GM19240 (cell line): Measurements from ENCODE around the gene IL17RB.

Source experiments
- DNase-seq: peaks from one replicate; pipeline ENCODE4 v3.0.0; 2011; ENCODE audit warnings: low spot score; ENCODE audit not compliant: insufficient read length

The IL17RB gene, protein sequence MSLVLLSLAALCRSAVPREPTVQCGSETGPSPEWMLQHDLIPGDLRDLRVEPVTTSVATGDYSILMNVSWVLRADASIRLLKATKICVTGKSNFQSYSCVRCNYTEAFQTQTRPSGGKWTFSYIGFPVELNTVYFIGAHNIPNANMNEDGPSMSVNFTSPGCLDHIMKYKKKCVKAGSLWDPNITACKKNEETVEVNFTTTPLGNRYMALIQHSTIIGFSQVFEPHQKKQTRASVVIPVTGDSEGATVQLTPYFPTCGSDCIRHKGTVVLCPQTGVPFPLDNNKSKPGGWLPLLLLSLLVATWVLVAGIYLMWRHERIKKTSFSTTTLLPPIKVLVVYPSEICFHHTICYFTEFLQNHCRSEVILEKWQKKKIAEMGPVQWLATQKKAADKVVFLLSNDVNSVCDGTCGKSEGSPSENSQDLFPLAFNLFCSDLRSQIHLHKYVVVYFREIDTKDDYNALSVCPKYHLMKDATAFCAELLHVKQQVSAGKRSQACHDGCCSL

DNA sequence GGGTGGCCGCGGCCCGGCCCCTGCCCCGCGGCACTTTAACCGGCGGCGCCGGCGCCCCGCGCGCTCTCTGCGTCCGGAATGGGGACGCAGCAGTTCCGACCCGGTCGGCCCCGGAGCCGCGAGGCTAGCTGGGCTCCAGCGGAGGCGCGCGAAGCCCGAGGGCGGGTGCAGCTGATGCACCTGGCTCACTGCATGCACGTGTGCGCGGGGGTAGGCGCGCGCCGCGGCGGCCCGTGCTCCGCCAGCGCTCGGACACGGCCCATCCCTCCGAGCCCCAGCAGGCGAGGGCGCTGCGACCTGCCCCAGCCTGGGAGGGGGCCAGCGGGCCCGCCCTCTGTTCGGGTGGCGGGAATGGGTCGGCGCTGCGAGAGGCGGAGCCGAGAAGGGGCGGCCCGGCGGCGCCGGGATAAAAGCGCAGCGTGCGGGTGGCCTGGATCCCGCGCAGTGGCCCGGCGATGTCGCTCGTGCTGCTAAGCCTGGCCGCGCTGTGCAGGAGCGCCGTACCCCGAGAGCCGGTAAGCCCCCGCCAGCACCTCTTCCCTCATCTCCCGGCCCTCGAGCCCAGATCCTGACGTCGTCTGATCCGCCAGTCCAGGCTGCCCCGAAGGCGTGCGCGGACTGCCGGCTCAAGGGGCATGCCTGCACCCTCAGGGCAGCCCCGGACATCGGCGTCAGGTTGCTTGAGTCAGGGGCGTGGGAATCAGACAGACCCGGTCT lies at the start of gene IL17RB, which contains the start of gene CHDH:
TSS of gene IL17RB (plus strand) at position 435 of the 717 bp plus-strand sequence. CDS start at position 456, 21 bp downstream.
TSS of gene CHDH (minus strand) at position 286 of the 717 bp plus-strand sequence. CDS start 22,411 bp downstream, outside the sequence.
- no peak for DNase-seq

DNA sequence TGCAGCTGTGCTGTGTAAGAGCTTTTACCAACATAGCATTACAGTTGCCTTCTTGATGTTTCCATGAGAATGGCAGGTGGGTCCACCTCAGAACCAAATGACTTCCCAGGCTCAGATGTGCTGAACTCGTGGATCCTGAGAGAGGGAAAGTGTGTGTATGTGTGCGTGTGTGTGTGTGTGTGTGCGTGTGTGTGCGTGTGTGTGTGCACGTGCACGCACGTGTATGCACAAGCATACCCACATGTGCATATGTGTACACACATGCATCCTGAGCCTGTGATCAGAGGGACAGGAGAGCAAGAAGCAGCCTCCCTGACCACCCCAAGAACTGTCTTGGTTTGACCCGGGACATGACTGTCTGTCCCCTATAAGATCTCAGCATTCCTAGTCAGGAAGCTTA lies 48.2 kb upstream of the IL17RB start:
- no peak for DNase-seq

GRCh38 chr3:53799338-53799865 lies 47.0 kb upstream of the IL17RB start:
- DNase-seq = no peak

DNA sequence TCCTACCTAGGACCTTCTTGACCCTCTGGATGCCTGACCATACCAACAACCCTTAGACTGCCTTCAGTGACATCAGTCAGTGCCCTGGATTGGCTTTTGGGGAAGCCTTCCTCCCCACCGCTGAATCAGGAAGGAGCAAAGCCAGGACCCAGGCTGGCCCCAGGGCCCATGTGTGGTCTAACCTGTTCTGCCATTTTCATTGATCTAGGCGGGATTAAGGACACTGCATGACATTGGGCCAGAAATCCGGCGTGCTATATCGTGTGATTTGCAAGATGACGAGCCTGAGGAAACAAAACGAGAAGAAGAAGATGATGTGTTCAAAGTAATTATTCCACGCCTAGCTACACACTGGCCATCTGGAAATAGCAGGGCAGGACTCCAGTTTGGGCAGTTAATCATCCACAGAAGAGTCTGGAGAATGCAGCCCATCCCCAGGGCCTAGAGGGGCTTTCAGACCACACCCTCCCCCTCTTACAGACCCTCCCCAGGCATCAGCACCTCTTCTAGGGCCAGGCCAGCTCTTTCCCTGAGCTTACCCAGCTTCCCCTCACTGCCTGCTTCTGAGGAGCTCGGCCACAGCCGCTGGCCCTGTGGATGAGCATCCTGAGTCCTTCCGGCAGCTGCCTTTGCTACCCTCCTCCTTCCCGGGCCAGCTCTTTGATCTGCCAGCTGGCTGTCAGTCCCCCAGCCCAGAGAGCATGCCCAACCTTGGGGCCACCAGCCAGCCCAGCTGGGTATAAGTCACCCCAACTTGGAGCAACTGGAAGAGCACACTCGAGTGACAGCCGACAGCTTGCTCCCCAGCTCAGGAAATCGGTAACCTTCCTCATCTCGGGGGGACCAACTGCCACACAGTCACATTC lies 46.1 kb upstream of the IL17RB start:
- no peak for DNase-seq

GRCh38 chr3:53801319-53801718 lies 45.0 kb upstream of the IL17RB start:
- no peak for DNase-seq

- DNase-seq = no peak
These were observed 44.0 kb upstream of the IL17RB start for GRCh38 chr3:53802256-53802880.

GRCh38 chr3:53803124-53803815 lies 43.1 kb upstream of the IL17RB start:
- DNase-seq = no peak

DNA sequence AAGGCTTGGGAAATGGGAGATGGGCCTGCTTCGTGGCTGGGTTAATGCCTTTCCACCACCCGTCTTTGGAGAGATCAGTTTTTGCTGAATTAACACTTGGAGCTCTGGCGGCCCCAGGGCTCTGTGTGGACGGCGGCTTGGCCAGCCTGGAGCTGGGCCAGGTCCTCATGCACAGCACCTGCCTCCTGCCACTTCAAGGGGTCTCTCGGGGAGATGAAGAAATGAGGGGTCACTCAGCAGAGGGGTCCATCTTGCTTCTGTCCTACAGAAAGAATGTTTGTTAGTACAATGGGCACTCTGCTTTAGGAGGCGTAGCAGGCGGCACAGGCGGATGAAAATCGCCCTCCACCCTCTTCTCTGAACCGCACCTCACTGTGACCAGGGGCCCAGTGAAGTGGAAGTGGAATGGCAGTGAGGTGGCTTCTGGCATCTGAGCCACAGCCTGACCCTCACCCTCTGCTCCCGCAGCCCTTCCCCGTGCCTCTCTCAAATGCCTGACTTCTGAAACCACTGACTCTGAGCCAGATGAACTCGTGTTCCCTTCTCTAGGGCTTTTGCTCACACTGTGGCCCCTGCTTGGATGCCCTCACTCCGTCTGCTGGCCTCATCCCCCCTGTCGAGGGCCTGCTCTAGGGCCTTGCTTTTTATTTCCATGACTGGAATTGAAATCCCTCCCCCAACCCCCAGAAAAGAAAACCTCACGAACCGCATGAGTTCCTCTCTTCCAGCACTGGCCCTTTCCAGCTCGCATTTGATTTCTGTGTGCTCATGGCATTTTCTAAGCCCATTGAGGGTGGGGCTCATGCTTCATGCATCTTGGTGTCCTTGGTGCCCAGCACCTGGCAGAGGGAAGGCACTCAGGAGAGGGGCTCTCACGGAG lies 42.3 kb upstream of the IL17RB start:
- no peak for DNase-seq

GRCh38 chr3:53804697-53805462 lies 41.5 kb upstream of the IL17RB start:
- DNase-seq = no peak

- no peak for DNase-seq
These were observed 40.8 kb upstream of the IL17RB start for GRCh38 chr3:53805463-53806159.

GRCh38 chr3:53806182-53807116 lies 39.9 kb upstream of the IL17RB start:
- no peak for DNase-seq

GRCh38 chr3:53807117-53807810 lies 39.1 kb upstream of the IL17RB start:
- no peak for DNase-seq

GRCh38 chr3:53808496-53808895 lies 37.9 kb upstream of the IL17RB start:
- DNase-seq = no peak

- DNase-seq = no peak
These were observed 37.1 kb upstream of the IL17RB start for GRCh38 chr3:53809267-53809666.

DNA sequence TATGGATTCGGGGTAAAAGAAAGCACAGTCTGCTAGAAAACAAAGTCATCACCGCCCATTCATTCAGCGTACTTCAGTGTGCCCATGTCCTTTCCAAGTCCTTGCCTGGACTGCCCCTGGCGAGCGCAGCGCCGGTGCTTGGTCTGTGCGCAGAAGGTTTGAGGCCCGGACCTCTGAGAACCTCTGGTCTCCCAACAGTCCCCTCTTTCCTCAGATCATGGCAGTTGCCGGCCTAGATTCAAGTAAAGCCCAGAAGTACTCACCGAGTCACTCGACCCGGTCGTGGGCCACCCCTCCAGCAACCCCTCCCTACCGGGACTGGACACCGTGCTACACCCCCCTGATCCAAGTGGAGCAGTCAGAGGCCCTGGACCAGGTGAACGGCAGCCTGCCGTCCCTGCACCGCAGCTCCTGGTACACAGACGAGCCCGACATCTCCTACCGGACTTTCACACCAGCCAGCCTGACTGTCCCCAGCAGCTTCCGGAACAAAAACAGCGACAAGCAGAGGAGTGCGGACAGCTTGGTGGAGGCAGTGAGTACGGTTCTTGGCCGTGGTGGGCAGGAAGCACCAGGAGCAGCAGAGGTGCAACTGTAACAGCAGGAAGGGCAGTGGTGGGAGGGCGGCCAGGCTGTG lies 36.5 kb upstream of the IL17RB start:
- DNase-seq = no peak
